A549 (cell line): ENCODE data around the gene MELK. TPM values are rescaled to one million over a fixed set of nuclear protein-coding genes. Genes with fewer than 3 reads are reported as not detected.
"Not testable (repeated sequence)": the region's sequence is repeated elsewhere in the genome, so short reads cannot be mapped to it uniquely, and the experiment has no call there.

ENCODE experiments used
- ATAC-seq, 2 experiments: fragments of 200-7000 bp in 1 of 2; fragments of >200 bp in 1 of 2; cut with Nextera tagmentation in 1 of 2; cut with Tn5 transposase in 1 of 2; 3 replicates each; pipeline versions ENCODE4 v1.8.0 to v1.9.1; 2018 to 2020; ENCODE audit warnings: mild to moderate bottlenecking in 1 of 2, moderate library complexity in 1 of 2
- CTCF ChIA-PET: fragments of 300-600 bp; sonication (Branson Sonifier 250); formaldehyde crosslinking; extraction: SDS; loops from one replicate; lab custom pipeline; 2021; ENCODE audit warnings: antibody characterized with exemption, inconsistent platforms; lab: Yijun Ruan, JAX
- POLR2A ChIA-PET: fragments of 350-600 bp; formaldehyde crosslinking; extraction: SDS; loops from one replicate; lab custom pipeline; 2021; ENCODE audit warnings: antibody characterized with exemption, inconsistent platforms; lab: Yijun Ruan, JAX
- DNase-seq, 2 experiments: peaks; one replicate each; pipeline versions ENCODE4 v3.0.0 to v3.0.0-alpha.2; 2011 to 2016; ENCODE audit warnings: low read depth in 1 of 2, low spot score in 1 of 2
- FAIRE-seq: peaks from 2 replicates; lab custom pipeline; 2011; peaks lifted over from hg19 to GRCh38; lab: Jason Lieb, UNC
- H3K27ac ChIP-seq, 2 experiments: fragments of >200 bp; sonication (Bioruptor Twin); formaldehyde crosslinking; 3 replicates each; pipeline ENCODE4 v1.5.1; 2016 to 2017
- H3K4me1 ChIP-seq: fragments of >200 bp; sonication (Bioruptor Twin); formaldehyde crosslinking; 3 replicates; pipeline ENCODE4 v1.6.1; 2016
- H3K4me2 ChIP-seq: fragments of >200 bp; sonication (Bioruptor Twin); formaldehyde crosslinking; 3 replicates; pipeline ENCODE4 v1.6.1; 2016
- H3K4me3 ChIP-seq: fragments of >200 bp; sonication (Bioruptor Twin); formaldehyde crosslinking; 3 replicates; pipeline ENCODE4 v1.5.1; 2016
- H3K9me3 ChIP-seq: fragments of >200 bp; sonication (Bioruptor Twin); formaldehyde crosslinking; 3 replicates; pipeline ENCODE4 v1.6.1; 2016
- CBX8 ChIP-seq: fragments of 200-600 bp; sonication (generic); IDR thresholded peaks from 2 replicates; pipeline ENCODE4 v1.6.1; 2016
- E2F6 ChIP-seq: IDR thresholded peaks from 2 replicates; pipeline ENCODE4 v1.6.1; 2012; ENCODE audit warnings: low read depth, borderline replicate concordance
- EHMT2 ChIP-seq: fragments of 200-600 bp; sonication (generic); IDR thresholded peaks from 2 replicates; pipeline ENCODE4 v1.6.1; 2016; ENCODE audit warnings: antibody characterized with exemption, low read depth, mild to moderate bottlenecking, moderate library complexity
- FOSL2 ChIP-seq, 2 experiments: fragments of 450-650 bp in 1 of 2; fragments of >200 bp in 1 of 2; sonication (Bioruptor Twin) in 1 of 2; formaldehyde crosslinking; IDR thresholded peaks; 2 replicates each; pipeline versions ENCODE4 v1.5.0 to v1.6.1; 2016 to 2020; ENCODE audit warnings: mild to moderate bottlenecking in 1 of 2, moderate library complexity in 1 of 2
- MAZ ChIP-seq: fragments of 150-350 bp; IDR thresholded peaks from 2 replicates; pipeline ENCODE4 v1.6.1; 2014; ENCODE audit warnings: antibody characterized with exemption, low read depth, low read length, borderline replicate concordance
- NR3C1 ChIP-seq: fragments of >200 bp; sonication (Bioruptor Twin); formaldehyde crosslinking; IDR thresholded peaks from 3 replicates; pipeline ENCODE4 v1.6.1; 2017
- PHF8 ChIP-seq: fragments of 200-600 bp; sonication (generic); IDR thresholded peaks from 2 replicates; pipeline ENCODE4 v1.6.1; 2016; ENCODE audit warnings: low read depth, mild to moderate bottlenecking, antibody characterized with exemption, moderate library complexity, borderline replicate concordance
- POLR2AphosphoS2 ChIP-seq: conservative IDR thresholded peaks from 2 replicates; pipeline ENCODE4 v1.6.1; 2012; ENCODE audit warnings: low read length, improper control_type of control experiment, inconsistent platforms
- SMC3 ChIP-seq: fragments of >200 bp; sonication (Bioruptor Twin); formaldehyde crosslinking; IDR thresholded peaks from 3 replicates; pipeline ENCODE4 v1.6.1; 2018; ENCODE audit warnings: inconsistent platforms
- TFCP2L1 ChIP-seq: fragments of 250-450 bp; sonication (Bioruptor Pico); IDR thresholded peaks from 2 replicates; pipeline ENCODE4 v1.5.0; 2021; ENCODE audit warnings: mild to moderate bottlenecking
- WGBS: methylation state at CpG from one replicate; pipeline ENCODE4 v1.1.6; 2017; ENCODE audit errors: missing lambda C conversion rate; 5-methylcytosine and 5-hydroxymethylcytosine counted together
- polyA plus RNA-seq, 4 experiments: library from polyadenylated mRNA; depleted of rRNA in 3 of 4; stranded (reverse); fragments of >200 nt; fragmentation: RNase III in 1 of 4; extraction: RNeasy Plus Mini Kit Qiagen cat#74134 plus additional on column Dnase treatment in 1 of 4; gene quantifications; 2 replicates in 3 of 4; 3 replicates in 1 of 4; pipeline ENCODE4 v1.2.3, GENCODE V29; 2011 to 2017

The MELK gene
- polyA plus RNA-seq, 2 of the 4 experiments (the other 2 are of a cell fraction) = 72.7 to 92.4 TPM

DNA sequence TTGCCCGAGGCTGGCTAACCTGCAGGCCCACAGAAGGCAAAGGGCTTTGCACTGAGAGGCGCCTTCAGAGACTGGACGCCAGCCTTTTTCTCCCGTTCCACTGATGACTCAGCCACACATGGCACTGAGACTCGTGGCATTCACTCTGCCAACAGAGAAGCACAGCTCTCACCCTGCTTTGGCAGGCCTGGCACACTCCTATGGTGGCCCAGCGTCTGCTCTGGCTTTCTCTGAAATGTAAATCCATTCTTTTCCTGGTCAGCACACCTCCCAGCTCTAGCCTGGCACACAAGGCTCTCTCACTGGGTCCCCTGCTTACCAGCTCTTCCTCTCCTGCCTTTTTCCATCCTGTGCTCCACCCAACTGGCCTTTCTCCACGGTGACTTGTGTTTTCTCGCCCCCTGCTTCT, 5.9 kb upstream of the MELK start (continued):
- no peak for TF ChIP-seq PHF8
- 0 out of 2 replicates have a peak, but pooled peaks have one; percentile 43 for TF ChIP-seq E2F6
- TF ChIP-seq NR3C1 = no peak
- TF ChIP-seq, all 56 proteins: peak for 5

DNA sequence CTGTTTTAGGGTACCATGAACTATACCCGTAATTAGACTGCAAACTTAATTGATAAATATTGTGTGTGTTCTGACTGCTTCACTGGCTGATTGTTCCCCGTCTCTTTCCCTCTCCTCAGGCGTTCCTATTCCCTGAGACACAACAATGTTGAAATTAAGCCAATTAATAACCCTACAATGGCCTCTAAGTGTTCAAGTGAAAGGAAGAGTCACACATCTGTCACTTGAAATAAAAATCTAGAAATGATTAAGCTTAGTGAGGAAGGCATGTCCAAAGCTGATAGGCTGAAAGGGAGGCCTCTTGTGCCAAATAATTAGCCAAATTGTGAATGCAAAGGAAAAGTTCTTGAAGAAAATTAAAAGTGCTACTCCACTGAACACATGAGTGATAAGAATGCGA, 4.0 kb upstream of the MELK start:
- H3K4me3 ChIP-seq, FAIRE-seq, ATAC-seq, H3K4me2 ChIP-seq, DNase-seq, H3K27ac ChIP-seq, POLR2A ChIA-PET, H3K9me3 ChIP-seq: not testable (repeated sequence)
- 93% methylated on average over 4 of the region's 4 CpGs for WGBS
- CTCF ChIA-PET = interaction anchor here (1.1 to 3.8 kb wide), 2 partner anchors 13 to 108 kb away, joined by 3 to 20 read pairs; no protein-coding TSS in a partner anchor
- H3K4me1 ChIP-seq = peaks cover 15% of the 10 kb centered on the region

DNA sequence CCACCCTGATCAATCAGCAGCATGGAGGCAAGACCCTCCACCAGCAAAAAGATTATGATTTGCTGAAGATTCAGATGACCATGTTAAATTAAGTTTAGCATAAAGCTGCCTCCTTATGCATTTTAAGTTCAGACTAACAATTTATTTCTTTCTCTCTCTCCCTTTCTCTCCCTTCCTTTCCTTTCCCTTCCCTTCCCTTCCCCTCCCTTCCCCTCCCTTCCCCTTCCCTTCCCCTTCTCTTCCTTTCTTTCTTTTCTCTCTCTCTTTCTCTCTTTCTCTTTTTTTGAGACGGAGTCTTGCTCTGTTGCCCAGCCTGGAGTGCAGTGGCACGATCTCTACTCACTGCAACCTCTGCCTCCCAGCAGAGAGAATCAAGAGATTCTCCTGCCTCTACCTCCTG, 1.4 kb upstream of the MELK start:
- no peaks in the 10 kb centered on the region for H3K9me3 ChIP-seq
- FAIRE-seq = no peak
- no peak for DNase-seq
- H3K4me1 ChIP-seq = peaks cover 34% of the 10 kb centered on the region
- H3K4me3 ChIP-seq = no peak overlapping the region
- TF ChIP-seq TFCP2L1 (CRISPR knock-in tag) (no peak), CBX8 (no peak)
- no peak overlapping the region for H3K4me2 ChIP-seq
- CTCF ChIA-PET = interaction anchor here (0.9 to 3.8 kb wide), 2 partner anchors 16 to 122 kb away, joined by 3 to 20 read pairs; no protein-coding TSS in a partner anchor
- POLR2A ChIA-PET = no interaction called here
- no peak overlapping the region for H3K27ac ChIP-seq
- WGBS = 73% methylated on average over 2 of the region's 2 CpGs
- no peak for ATAC-seq

DNA sequence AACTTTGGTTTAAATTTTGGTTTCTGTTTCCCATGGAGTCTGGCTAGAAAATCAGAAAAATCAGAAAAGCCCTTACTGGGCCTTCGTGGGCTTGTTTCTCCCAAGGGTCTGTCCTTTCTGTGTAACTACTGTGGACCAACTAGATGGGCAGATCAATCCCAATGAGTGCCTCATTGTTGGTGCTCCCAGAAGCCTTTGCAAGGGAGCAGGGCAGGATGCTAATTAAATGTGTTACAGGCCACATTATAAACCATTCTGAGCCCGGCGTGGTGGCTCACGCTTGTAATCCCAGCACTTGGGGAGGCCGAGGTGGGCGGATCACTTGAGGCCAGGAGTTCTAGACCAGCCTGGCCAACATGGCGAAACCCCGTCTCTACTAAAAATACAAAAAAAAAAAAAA, 1.4 kb downstream of the MELK start:
- Histone ChIP-seq H3K4me3 (peak overlapping the region; percentile 63), H3K27ac (peak overlapping the region; percentile 88 to 99), H3K4me1 (peaks cover 26% of the 10 kb centered on the region), H3K4me2 (peak overlapping the region; percentile 96)
- ATAC-seq, H3K9me3 ChIP-seq, POLR2A ChIA-PET, FAIRE-seq, DNase-seq: not testable (repeated sequence)
- 95% methylated on average over 8 of the region's 8 CpGs for WGBS
- CTCF ChIA-PET = interaction anchor here (1.1 kb wide), 1 partner anchor 11 kb away, joined by 3 read pairs; no protein-coding TSS in a partner anchor

- ChIA-PET POLR2A (no interaction called here), CTCF (interaction anchor here (0.6 to 1.2 kb wide), 4 partner anchors 10 to 22 kb away, joined by 3 to 4 read pairs (median 3); no protein-coding TSS in a partner anchor)
- 36% methylated on average over 2 of the region's 2 CpGs for WGBS
- peaks cover 26% of the 10 kb centered on the region for H3K4me1 ChIP-seq
- peak overlapping the region; percentile 96 for H3K4me2 ChIP-seq
- no peak for DNase-seq
- no peaks in the 10 kb centered on the region for H3K9me3 ChIP-seq
- TF ChIP-seq EHMT2 = no peak
- TF ChIP-seq FOSL2 (IDR thresholded peaks at IDR 0.05) = no peak
- TF ChIP-seq FOSL2 (CRISPR knock-in tag; IDR thresholded peaks at IDR 0.05) = peak; percentile 35
- TF ChIP-seq, all 56 proteins: peak for 1
- ATAC-seq (no peak), FAIRE-seq (no peak)
- H3K4me3 ChIP-seq = no peak overlapping the region
- peak overlapping the region; percentile 61 to 99 for H3K27ac ChIP-seq
Observed at GRCh38 chr9:36575411-36575882, 2.8 kb downstream of the MELK start.

GRCh38 chr9:36576866-36577265, 4.2 kb downstream of the MELK start:
- ATAC-seq = no peak
- no peak for FAIRE-seq
- Histone ChIP-seq H3K9me3 (no peaks in the 10 kb centered on the region), H3K4me1 (peaks cover 26% of the 10 kb centered on the region), H3K4me3 (no peak overlapping the region), H3K27ac (peak overlapping the region in 1 of 2 experiments; percentile 99; a peak in 1 of 6 replicates), H3K4me2 (no peak overlapping the region; the same call in 2 of the 3 replicates)
- POLR2A ChIA-PET = no interaction called here
- CTCF ChIA-PET = interaction anchor here (0.8 kb wide), 1 partner anchor 51 kb away, joined by 3 read pairs; no protein-coding TSS in a partner anchor
- DNase-seq = no peak
- TF ChIP-seq MAZ (no peak), SMC3 (no peak), POLR2AphosphoS2 (no peak)
- WGBS = 85% methylated on average over 3 of the region's 3 CpGs
